ENCODE results near the gene WDR93. TPM values are rescaled to one million over a fixed set of nuclear protein-coding genes. Genes with fewer than 3 reads are reported as not detected.
"Not testable (repeated sequence)": the region's sequence is repeated elsewhere in the genome, so short reads cannot be mapped to it uniquely, and the experiment has no call there.

The WDR93 gene
- total RNA-seq, 4 donors from 2014 or later = 0.31 TPM; not detected in 3

GRCh38 chr15:89785064-89785773 is 94.6 kb downstream of the WDR93 start:
- H3K9me3 ChIP-seq = no peaks in the 10 kb centered on the region
- TF ChIP-seq CTCF (IDR thresholded peaks at IDR 0.05) (no peak), POLR2A (IDR thresholded peaks at IDR 0.05) (no peak), POLR2AphosphoS5 (IDR thresholded peaks at IDR 0.05) (no peak), EP300 (IDR thresholded peaks at IDR 0.05) (no peak)
- peak overlapping the region; percentile 59 for H3K27ac ChIP-seq
- H3K4me3 ChIP-seq = no peak overlapping the region
- H3K36me3 ChIP-seq = peaks cover 15% of the 10 kb centered on the region
- 71% methylated on average over 13 of the region's 13 CpGs for WGBS
- H3K27me3 ChIP-seq = no peaks in the 10 kb centered on the region
- DNase-seq (ENCODE audit: low spot score in 2 of 2) = no peak
- peaks cover 44% of the 10 kb centered on the region for H3K4me1 ChIP-seq

GRCh38 chr15:89785774-89786140 is 95.1 kb downstream of the WDR93 start:
- Histone ChIP-seq H3K4me1 (peaks cover 40% of the 10 kb centered on the region), H3K9me3 (no peaks in the 10 kb centered on the region), H3K36me3 (peaks cover 21% of the 10 kb centered on the region), H3K4me3 (no peak overlapping the region), H3K27me3 (no peaks in the 10 kb centered on the region), H3K27ac (no peak overlapping the region)
- DNase-seq (ENCODE audit: low spot score in 2 of 2) = no peak
- no peak for TF ChIP-seq CTCF (IDR thresholded peaks at IDR 0.05)
- TF ChIP-seq EP300 (IDR thresholded peaks at IDR 0.05) = no peak
- no peak for TF ChIP-seq POLR2AphosphoS5 (IDR thresholded peaks at IDR 0.05)
- TF ChIP-seq POLR2A (IDR thresholded peaks at IDR 0.05) = no peak

GRCh38 chr15:89787944-89788343 is 97.3 kb downstream of the WDR93 start:
- TF ChIP-seq POLR2A (IDR thresholded peaks at IDR 0.05) (no peak), CTCF (IDR thresholded peaks at IDR 0.05) (no peak), POLR2AphosphoS5 (IDR thresholded peaks at IDR 0.05) (no peak), EP300 (IDR thresholded peaks at IDR 0.05) (no peak)
- Histone ChIP-seq H3K9me3 (no peaks in the 10 kb centered on the region), H3K36me3 (peaks cover 41% of the 10 kb centered on the region), H3K4me1 (peaks cover 19% of the 10 kb centered on the region), H3K27ac (no peak overlapping the region), H3K4me3 (no peak overlapping the region), H3K27me3 (no peaks in the 10 kb centered on the region)
- DNase-seq (ENCODE audit: low spot score in 2 of 2) = no peak
- 97% methylated on average over 3 of the region's 3 CpGs for WGBS

GRCh38 chr15:89788585-89788984 is 98.0 kb downstream of the WDR93 start:
- WGBS = 91% methylated on average over 4 of the region's 4 CpGs
- Histone ChIP-seq H3K36me3 (peaks cover 44% of the 10 kb centered on the region), H3K4me1 (peaks cover 17% of the 10 kb centered on the region)
- H3K27me3 ChIP-seq; H3K4me3 ChIP-seq; DNase-seq (ENCODE audit: low spot score in 2 of 2); H3K9me3 ChIP-seq; H3K27ac ChIP-seq: not testable (repeated sequence)

GRCh38 chr15:89790206-89790605 is 99.6 kb downstream of the WDR93 start:
- no peak for DNase-seq (ENCODE audit: low spot score in 2 of 2)
- WGBS = 91% methylated on average over 10 of the region's 10 CpGs

More at GRCh38 chr15:89790206-89790605, 99.6 kb downstream of the WDR93 start:
- TF ChIP-seq CTCF (IDR thresholded peaks at IDR 0.05) = no peak
- no peak for TF ChIP-seq EP300 (IDR thresholded peaks at IDR 0.05)
- no peak for TF ChIP-seq POLR2AphosphoS5 (IDR thresholded peaks at IDR 0.05)
- TF ChIP-seq POLR2A (IDR thresholded peaks at IDR 0.05) = no peak
- no peaks in the 10 kb centered on the region for H3K9me3 ChIP-seq
- peaks cover 36% of the 10 kb centered on the region for H3K36me3 ChIP-seq
- H3K4me3 ChIP-seq = no peak overlapping the region
- no peak overlapping the region for H3K27ac ChIP-seq
- no peaks in the 10 kb centered on the region for H3K27me3 ChIP-seq
- peaks cover 1% of the 10 kb centered on the region for H3K4me1 ChIP-seq

Measured in suprapubic skin (tissue), 4 donors.